ENCODE data around the gene RNF186.
A peak's percentile ranks its signal among the peaks of the same experiment; 100 is the strongest.

The RNF186 gene

GRCh38 chr1:19771350-19771749 lies 43.7 kb downstream of the RNF186 start:
- H3K18ac ChIP-seq (ENCODE audit: low read length): peak overlapping the region; percentile 40
- H3K9me3 ChIP-seq (replicated peaks in 1 of 2; ENCODE audit: control insufficient read depth in 2 of 2, insufficient read depth in 1 of 2, low read depth in 1 of 2, low read length in 2 of 2): no peaks in the 10 kb centered on the region
- H2AFZ ChIP-seq (ENCODE audit: low read length): no peak overlapping the region
- peaks cover 0 to 14% of the 10 kb centered on the region in 2 donors for H3K4me1 ChIP-seq (ENCODE audit: control insufficient read depth in 2 of 2, insufficient read depth in 1 of 2, low read depth in 1 of 2, low read length in 2 of 2)
- H4K91ac ChIP-seq (ENCODE audit: low read depth, low read length, poor library complexity): no peak overlapping the region
- H3K4me2 ChIP-seq (ENCODE audit: insufficient read depth, low read length, poor library complexity, severe bottlenecking): no peak overlapping the region
- H2BK120ac ChIP-seq (ENCODE audit: low read depth, low read length): no peak overlapping the region
- no peaks in the 10 kb centered on the region for H3K79me1 ChIP-seq (ENCODE audit: low read depth, low read length)
- no peaks in the 10 kb centered on the region for H3K36me3 ChIP-seq (replicated peaks in 1 of 2; ENCODE audit: control insufficient read depth in 2 of 2, insufficient read depth in 2 of 2, low read length in 2 of 2)
- no peak overlapping the region for H3K4me3 ChIP-seq (ENCODE audit: low read length in 2 of 2)
- H3K4ac ChIP-seq (ENCODE audit: low read length): no peak overlapping the region
- no CpG with 5 or more reads among the region's 6 CpGs for WGBS, 2 donors (ENCODE audit: extremely low coverage in 2 of 2, insufficient read length in 2 of 2, insufficient replicate concordance in 1 of 2)
- H4K8ac ChIP-seq (ENCODE audit: low read depth, low read length): no peak overlapping the region
- H2BK15ac ChIP-seq (ENCODE audit: low read length): no peak overlapping the region
- DNase-seq (ENCODE audit: low spot score): no peak
- no peak overlapping the region for H3K27ac ChIP-seq (replicated peaks; ENCODE audit: low read length)
- H2AK5ac ChIP-seq (ENCODE audit: low read depth, low read length): no peak overlapping the region
- H2BK12ac ChIP-seq (ENCODE audit: low read length): no peak overlapping the region
- H3K14ac ChIP-seq (ENCODE audit: low read length): no peak overlapping the region
- H3K27me3 ChIP-seq (ENCODE audit: control insufficient read depth in 3 of 3, insufficient read depth in 3 of 3, low read depth in 1 of 3, low read length in 3 of 3): peaks cover 0 to 37% (median 0%) of the 10 kb centered on the region in 3 experiments
- H3K23ac ChIP-seq (ENCODE audit: low read depth, low read length, poor library complexity): peak overlapping the region; percentile 77
- no peak overlapping the region for H2BK5ac ChIP-seq (ENCODE audit: low read length)
- no peak overlapping the region for H3K9ac ChIP-seq (ENCODE audit: low read depth, low read length, poor library complexity)

- DNase-seq (ENCODE audit: low spot score): no peak
- Histone ChIP-seq H3K23ac (ENCODE audit: low read depth, low read length, poor library complexity) (no peak overlapping the region), H3K79me1 (ENCODE audit: low read depth, low read length) (no peaks in the 10 kb centered on the region), H2AK5ac (ENCODE audit: low read depth, low read length) (no peak overlapping the region), H3K27me3 (ENCODE audit: control insufficient read depth in 3 of 3, insufficient read depth in 3 of 3, low read depth in 1 of 3, low read length in 3 of 3) (peaks cover 0 to 38% (median 0%) of the 10 kb centered on the region in 3 experiments), H2BK5ac (ENCODE audit: low read length) (no peak overlapping the region), H4K8ac (ENCODE audit: low read depth, low read length) (no peak overlapping the region), H3K27ac (replicated peaks; ENCODE audit: low read length) (no peak overlapping the region), H3K4me2 (ENCODE audit: insufficient read depth, low read length, poor library complexity, severe bottlenecking) (no peak overlapping the region), H3K9me3 (replicated peaks in 1 of 2; ENCODE audit: control insufficient read depth in 2 of 2, insufficient read depth in 1 of 2, low read depth in 1 of 2, low read length in 2 of 2) (no peaks in the 10 kb centered on the region), H3K4ac (ENCODE audit: low read length) (no peak overlapping the region), H2BK15ac (ENCODE audit: low read length) (no peak overlapping the region), H4K91ac (ENCODE audit: low read depth, low read length, poor library complexity) (no peak overlapping the region), H3K9ac (ENCODE audit: low read depth, low read length, poor library complexity) (no peak overlapping the region), H3K4me3 (ENCODE audit: low read length in 2 of 2) (no peak overlapping the region), H3K18ac (ENCODE audit: low read length) (no peak overlapping the region), H2BK12ac (ENCODE audit: low read length) (no peak overlapping the region), H3K36me3 (replicated peaks in 1 of 2; ENCODE audit: control insufficient read depth in 2 of 2, insufficient read depth in 2 of 2, low read length in 2 of 2) (no peaks in the 10 kb centered on the region), H3K4me1 (ENCODE audit: control insufficient read depth in 2 of 2, insufficient read depth in 1 of 2, low read depth in 1 of 2, low read length in 2 of 2) (peaks cover 0 to 14% of the 10 kb centered on the region in 2 donors), H3K14ac (ENCODE audit: low read length) (no peak overlapping the region), H2AFZ (ENCODE audit: low read length) (no peak overlapping the region), H2BK120ac (ENCODE audit: low read depth, low read length) (no peak overlapping the region)
- WGBS, 2 donors (ENCODE audit: extremely low coverage in 2 of 2, insufficient read length in 2 of 2, insufficient replicate concordance in 1 of 2): no CpG with 5 or more reads among the region's 10 CpGs
These were observed 44.5 kb downstream of the RNF186 start for GRCh38 chr1:19770436-19771190.

GRCh38 chr1:19769211-19769932 lies 45.7 kb downstream of the RNF186 start:
- Histone ChIP-seq H3K79me1 (ENCODE audit: low read depth, low read length) (no peaks in the 10 kb centered on the region), H3K18ac (ENCODE audit: low read length) (peak overlapping the region; percentile 32), H2BK15ac (ENCODE audit: low read length) (no peak overlapping the region), H2BK12ac (ENCODE audit: low read length) (no peak overlapping the region), H3K14ac (ENCODE audit: low read length) (no peak overlapping the region), H3K36me3 (replicated peaks in 1 of 2; ENCODE audit: control insufficient read depth in 2 of 2, insufficient read depth in 2 of 2, low read length in 2 of 2) (no peaks in the 10 kb centered on the region), H3K9me3 (replicated peaks in 1 of 2; ENCODE audit: control insufficient read depth in 2 of 2, insufficient read depth in 1 of 2, low read depth in 1 of 2, low read length in 2 of 2) (no peaks in the 10 kb centered on the region), H4K91ac (ENCODE audit: low read depth, low read length, poor library complexity) (peak overlapping the region; percentile 48), H3K27me3 (ENCODE audit: control insufficient read depth in 3 of 3, insufficient read depth in 3 of 3, low read depth in 1 of 3, low read length in 3 of 3) (peaks cover 0 to 38% (median 0%) of the 10 kb centered on the region in 3 experiments), H3K23ac (ENCODE audit: low read depth, low read length, poor library complexity) (no peak overlapping the region), H2AK5ac (ENCODE audit: low read depth, low read length) (no peak overlapping the region), H2AFZ (ENCODE audit: low read length) (no peak overlapping the region), H2BK5ac (ENCODE audit: low read length) (peak overlapping the region; percentile 15), H4K8ac (ENCODE audit: low read depth, low read length) (no peak overlapping the region), H3K4me3 (ENCODE audit: low read length in 2 of 2) (no peak overlapping the region), H3K4me2 (ENCODE audit: insufficient read depth, low read length, poor library complexity, severe bottlenecking) (no peak overlapping the region), H3K9ac (ENCODE audit: low read depth, low read length, poor library complexity) (no peak overlapping the region), H3K27ac (replicated peaks; ENCODE audit: low read length) (no peak overlapping the region), H2BK120ac (ENCODE audit: low read depth, low read length) (no peak overlapping the region), H3K4me1 (ENCODE audit: control insufficient read depth in 2 of 2, insufficient read depth in 1 of 2, low read depth in 1 of 2, low read length in 2 of 2) (peaks cover 0 to 14% of the 10 kb centered on the region in 2 donors), H3K4ac (ENCODE audit: low read length) (no peak overlapping the region)
- no CpG with 5 or more reads among the region's 10 CpGs for WGBS, 2 donors (ENCODE audit: extremely low coverage in 2 of 2, insufficient read length in 2 of 2, insufficient replicate concordance in 1 of 2)
- DNase-seq (ENCODE audit: low spot score): no peak

Data from neuronal stem cell (in vitro differentiated cells).